MCF 10A (cell line): Measurements from ENCODE around the gene C13orf42. TPM values are rescaled to one million over a fixed set of nuclear protein-coding genes. Genes with fewer than 3 reads are reported as not detected.

Experiments
- BruUV-seq: library from RNA; stranded (reverse); fragments of 400-500 nt; replicated peaks from 2 replicates; lab custom pipeline; 2021; lab: Mats Ljungman, UMichigan
- CTCF ChIA-PET: fragments of 300-600 bp; sonication (Branson Sonifier 250); formaldehyde crosslinking; extraction: SDS; loops from one replicate; lab custom pipeline; 2021; ENCODE audit warnings: antibody characterized with exemption, inconsistent platforms; lab: Yijun Ruan, JAX
- POLR2A ChIA-PET: fragments of 300-600, 350-650 bp; sonication (Branson Sonifier 250); formaldehyde crosslinking; extraction: SDS; loops from one replicate; lab custom pipeline; 2020; ENCODE audit warnings: antibody characterized with exemption, inconsistent platforms; lab: Yijun Ruan, JAX
- DNase-seq: peaks from one replicate; pipeline ENCODE4 v3.0.0-alpha.2; 2018; ENCODE audit not compliant: unreplicated experiment
- H3K27ac Mint-ChIP-seq: one replicate; pipeline ENCODE4 v1.8.0; 2022; ENCODE audit warnings: mild to moderate bottlenecking, low read depth, mixed read lengths; ENCODE audit not compliant: unreplicated experiment
- H3K27me3 Mint-ChIP-seq: one replicate; pipeline ENCODE4 v1.8.0; 2022; ENCODE audit warnings: mixed read lengths; ENCODE audit not compliant: insufficient read depth, unreplicated experiment
- H3K36me3 Mint-ChIP-seq: one replicate; pipeline ENCODE4 v1.8.0; 2022; ENCODE audit warnings: mild to moderate bottlenecking, moderate library complexity, mixed read lengths; ENCODE audit not compliant: insufficient read depth, unreplicated experiment
- H3K4me1 Mint-ChIP-seq: one replicate; pipeline ENCODE4 v1.8.0; 2022; ENCODE audit warnings: mixed read lengths; ENCODE audit not compliant: insufficient read depth, unreplicated experiment
- H3K4me3 Mint-ChIP-seq: one replicate; pipeline ENCODE4 v1.8.0; 2022; ENCODE audit warnings: mild to moderate bottlenecking, moderate library complexity, mixed read lengths; ENCODE audit not compliant: unreplicated experiment
- H3K9me3 Mint-ChIP-seq: one replicate; pipeline ENCODE4 v1.8.0; 2022; ENCODE audit warnings: mixed read lengths; ENCODE audit not compliant: unreplicated experiment
- intact Hi-C: fragments of 100-400 bp; cut with micrococcal nuclease; formaldehyde crosslinking; loops from 2 replicates; pipeline ENCODE4 v1.14.1; 2022
- total RNA-seq: library from RNA; stranded (reverse); gene quantifications from 2 replicates; pipeline ENCODE4 v1.2.3, GENCODE V29; 2022
- TF ChIP-seq, protein P1 (sequence below): fragments of 200-600 bp; IDR thresholded peaks from one replicate; pipeline ENCODE4 v1.8.0; 2022; ENCODE audit warnings: antibody characterized with exemption, mild to moderate bottlenecking; ENCODE audit not compliant: unreplicated experiment

The C13orf42 gene
- total RNA-seq, 1 experiment from 2014 or later = not detected

DNA sequence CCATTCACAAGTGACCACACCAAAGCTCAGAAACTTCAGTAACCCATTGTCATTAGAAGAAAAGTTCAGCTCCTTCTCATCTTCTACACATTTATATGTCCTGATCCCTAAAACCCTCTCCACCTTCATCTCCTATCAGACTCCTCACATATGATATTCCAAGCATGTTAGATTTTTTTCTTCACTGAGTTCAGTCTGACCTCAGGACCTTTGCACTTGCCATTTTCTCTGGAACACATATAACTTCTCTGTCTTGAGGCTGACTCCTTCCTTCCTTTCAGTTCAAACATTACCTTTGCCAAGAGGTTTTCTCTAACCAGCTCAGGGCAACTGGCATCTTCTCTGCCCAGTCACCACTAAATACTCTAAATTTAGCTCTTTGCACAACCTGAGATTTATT lies 54.1 kb downstream of the C13orf42 start:
- Mint-ChIP-seq H3K4me3 (no peak overlapping the region), H3K36me3 (no peaks in the 10 kb centered on the region), H3K4me1 (no peaks in the 10 kb centered on the region), H3K9me3 (no peaks in the 10 kb centered on the region), H3K27me3 (peaks cover 20% of the 10 kb centered on the region), H3K27ac (no peak overlapping the region)
- intact Hi-C loops = no loop called here
- TF ChIP-seq, protein P1, sequence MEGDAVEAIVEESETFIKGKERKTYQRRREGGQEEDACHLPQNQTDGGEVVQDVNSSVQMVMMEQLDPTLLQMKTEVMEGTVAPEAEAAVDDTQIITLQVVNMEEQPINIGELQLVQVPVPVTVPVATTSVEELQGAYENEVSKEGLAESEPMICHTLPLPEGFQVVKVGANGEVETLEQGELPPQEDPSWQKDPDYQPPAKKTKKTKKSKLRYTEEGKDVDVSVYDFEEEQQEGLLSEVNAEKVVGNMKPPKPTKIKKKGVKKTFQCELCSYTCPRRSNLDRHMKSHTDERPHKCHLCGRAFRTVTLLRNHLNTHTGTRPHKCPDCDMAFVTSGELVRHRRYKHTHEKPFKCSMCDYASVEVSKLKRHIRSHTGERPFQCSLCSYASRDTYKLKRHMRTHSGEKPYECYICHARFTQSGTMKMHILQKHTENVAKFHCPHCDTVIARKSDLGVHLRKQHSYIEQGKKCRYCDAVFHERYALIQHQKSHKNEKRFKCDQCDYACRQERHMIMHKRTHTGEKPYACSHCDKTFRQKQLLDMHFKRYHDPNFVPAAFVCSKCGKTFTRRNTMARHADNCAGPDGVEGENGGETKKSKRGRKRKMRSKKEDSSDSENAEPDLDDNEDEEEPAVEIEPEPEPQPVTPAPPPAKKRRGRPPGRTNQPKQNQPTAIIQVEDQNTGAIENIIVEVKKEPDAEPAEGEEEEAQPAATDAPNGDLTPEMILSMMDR = no peak
- BruUV-seq = no TSS peak
- ChIA-PET POLR2A (interaction anchor here (1.2 kb wide), 1 partner anchor 9 kb away, joined by 4 read pairs; no protein-coding TSS in a partner anchor), CTCF (interaction anchor here (1.2 to 1.5 kb wide), 2 partner anchors 13 to 69 kb away, joined by 3 to 6 read pairs; no protein-coding TSS in a partner anchor)
- no peak for DNase-seq

DNA sequence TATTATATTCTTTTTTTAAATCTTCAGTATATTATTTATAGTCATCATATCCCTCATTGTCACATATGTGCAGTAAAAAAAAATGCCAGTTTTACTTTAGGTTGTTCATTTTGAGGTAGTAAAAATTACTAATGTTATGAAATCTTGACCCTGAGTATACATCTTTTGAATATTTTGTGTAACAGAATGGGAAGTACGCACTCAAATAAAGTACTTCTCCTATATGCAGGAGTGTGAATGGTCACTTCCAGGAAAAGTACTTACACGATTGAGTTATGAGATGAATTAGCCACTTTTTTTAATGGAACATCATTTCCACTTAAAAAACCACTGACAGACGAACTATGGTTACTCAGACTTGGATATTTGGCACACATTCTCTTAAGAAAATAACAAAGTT lies 58.5 kb downstream of the C13orf42 start:
- no peak overlapping the region for H3K4me3 Mint-ChIP-seq
- no peaks in the 10 kb centered on the region for H3K9me3 Mint-ChIP-seq
- H3K27ac Mint-ChIP-seq = no peak overlapping the region
- CTCF ChIA-PET = interaction anchor here (2.7 kb wide), 1 partner anchor 17 kb away, joined by 10 read pairs; no protein-coding TSS in a partner anchor
- H3K4me1 Mint-ChIP-seq = no peaks in the 10 kb centered on the region
- DNase-seq = no peak
- POLR2A ChIA-PET = no interaction called here
- TF ChIP-seq, protein P1 = no peak
- peaks cover 28% of the 10 kb centered on the region for H3K27me3 Mint-ChIP-seq
- intact Hi-C loops = no loop called here
- BruUV-seq = no TSS peak
- no peaks in the 10 kb centered on the region for H3K36me3 Mint-ChIP-seq

DNA sequence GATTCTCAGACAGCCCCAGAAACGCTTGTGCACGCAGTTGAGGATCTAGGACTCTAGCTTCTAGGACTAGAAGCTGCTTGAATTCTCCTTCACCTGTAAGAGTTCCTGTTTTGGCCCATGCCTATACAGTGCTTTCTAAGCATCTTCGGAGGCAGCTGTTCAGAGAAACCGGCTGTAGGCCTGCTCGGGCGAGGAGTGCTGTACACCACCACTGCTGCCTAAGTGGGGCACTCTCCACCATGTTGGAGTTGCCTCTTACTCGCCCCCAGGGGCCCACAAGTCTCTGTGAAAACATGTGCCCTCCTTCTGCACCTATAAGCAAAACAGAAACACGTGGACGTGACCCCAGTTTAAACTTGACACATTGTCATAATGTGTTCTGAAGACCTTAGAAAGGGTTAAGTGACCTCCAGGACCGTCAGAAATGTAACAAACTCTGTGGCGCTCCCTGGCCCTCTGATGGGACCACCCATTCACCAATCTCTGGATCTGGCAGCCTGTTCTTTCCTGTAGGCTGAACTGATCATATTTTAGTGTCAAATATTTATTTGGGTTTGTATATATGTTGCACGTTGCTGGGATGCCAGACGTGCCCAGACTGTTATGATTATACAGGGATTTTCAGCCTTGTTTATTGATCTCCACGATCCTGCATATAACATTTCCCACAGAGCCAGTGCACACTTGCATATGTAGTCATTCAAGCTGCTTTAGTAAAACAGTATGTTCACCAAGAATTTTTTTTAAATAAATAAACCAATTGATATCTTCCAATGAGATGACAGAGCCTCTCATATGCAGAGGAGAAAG lies 60.8 kb downstream of the C13orf42 start:
- BruUV-seq = no TSS peak
- intact Hi-C loops = no loop called here
- TF ChIP-seq, protein P1 = no peak
- Mint-ChIP-seq H3K36me3 (no peaks in the 10 kb centered on the region), H3K9me3 (no peaks in the 10 kb centered on the region), H3K27ac (no peak overlapping the region), H3K4me3 (no peak overlapping the region), H3K4me1 (no peaks in the 10 kb centered on the region), H3K27me3 (peaks cover 16% of the 10 kb centered on the region)
- POLR2A ChIA-PET = no interaction called here
- DNase-seq = no peak
- CTCF ChIA-PET = no interaction called here

DNA sequence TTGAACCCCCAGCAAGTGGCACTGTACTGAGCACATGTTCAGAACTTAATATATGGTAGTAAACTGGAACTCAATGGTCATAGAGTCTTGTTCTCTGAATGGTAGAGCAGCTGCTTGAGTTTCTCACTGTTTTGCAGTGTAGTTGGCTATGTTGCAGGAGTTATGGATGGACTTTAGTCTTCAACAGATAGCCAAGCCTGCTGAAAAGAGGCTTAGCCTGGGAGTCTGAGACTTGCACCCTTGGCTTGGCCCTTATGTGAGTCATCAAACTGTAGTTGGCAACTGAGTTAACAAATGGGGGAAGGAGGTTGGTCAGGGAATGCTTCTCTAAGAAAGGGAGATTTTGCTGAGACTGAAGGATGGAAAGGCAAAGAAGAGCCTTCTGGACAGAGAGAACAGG lies 62.5 kb downstream of the C13orf42 start:
- DNase-seq = no peak
- ChIA-PET CTCF (interaction anchor here (0.8 kb wide), 1 partner anchor 39 kb away, joined by 3 read pairs; no protein-coding TSS in a partner anchor), POLR2A (no interaction called here)
- H3K36me3 Mint-ChIP-seq = no peaks in the 10 kb centered on the region
- no peaks in the 10 kb centered on the region for H3K9me3 Mint-ChIP-seq
- TF ChIP-seq, protein P1 = no peak
- intact Hi-C loops = no loop called here
- H3K27ac Mint-ChIP-seq = no peak overlapping the region
- no peaks in the 10 kb centered on the region for H3K4me1 Mint-ChIP-seq
- no TSS peak for BruUV-seq
- H3K27me3 Mint-ChIP-seq = peaks cover 16% of the 10 kb centered on the region
- H3K4me3 Mint-ChIP-seq = no peak overlapping the region
